NOMO-1 treated with DMSO at 0.1 percent for 48 hours (cell line): ENCODE data around the gene BCL11B.

ENCODE experiments used
- DNase-seq: peaks from one replicate; lab custom pipeline; 2025; ENCODE audit not compliant: unreplicated experiment; lab: John Stamatoyannopoulos, UW

The BCL11B gene

GRCh38 chr14:99268810-99269707, 2.9 kb downstream of the BCL11B start:
- no peak for DNase-seq

- no peak for DNase-seq
Measured at GRCh38 chr14:99267837-99268781, 3.9 kb downstream of the BCL11B start.

GRCh38 chr14:99267381-99267780, 4.6 kb downstream of the BCL11B start:
- no peak for DNase-seq

- DNase-seq, result peak; percentile 61
Measured at GRCh38 chr14:99266181-99267178, 5.5 kb downstream of the BCL11B start.

GRCh38 chr14:99265571-99265970, 6.4 kb downstream of the BCL11B start:
- DNase-seq, result no peak

GRCh38 chr14:99264691-99265450, 7.1 kb downstream of the BCL11B start:
- no peak for DNase-seq

GRCh38 chr14:99263564-99264330, 8.2 kb downstream of the BCL11B start:
- no peak for DNase-seq

- DNase-seq, result no peak
Measured at GRCh38 chr14:99262977-99263448, 9.0 kb downstream of the BCL11B start.

- no peak for DNase-seq
Measured at GRCh38 chr14:99261912-99262787, 9.8 kb downstream of the BCL11B start.

GRCh38 chr14:99260587-99261551, 11.1 kb downstream of the BCL11B start:
- DNase-seq, result no peak

GRCh38 chr14:99260116-99260515, 11.9 kb downstream of the BCL11B start:
- no peak for DNase-seq

GRCh38 chr14:99258876-99259726, 12.9 kb downstream of the BCL11B start:
- DNase-seq, result no peak

GRCh38 chr14:99258341-99258861, 13.6 kb downstream of the BCL11B start:
- DNase-seq, result no peak

GRCh38 chr14:99257673-99258221, 14.2 kb downstream of the BCL11B start:
- no peak for DNase-seq

GRCh38 chr14:99257122-99257672, 14.8 kb downstream of the BCL11B start:
- DNase-seq, result no peak
